Activated naive CD4-positive, alpha-beta T cell treated with anti-CD3 and anti-CD28 coated beads for 36 hours (primary cell): Measurements from ENCODE around the gene PCSK5. TPM values are rescaled to one million over a fixed set of nuclear protein-coding genes. Genes with fewer than 3 reads are reported as not detected.

Source experiments
- CTCF ChIA-PET: fragments of 350-600 bp; sonication (Branson Sonifier 250); formaldehyde crosslinking; loops from one replicate; lab custom pipeline; 2021; ENCODE audit warnings: antibody characterized with exemption; lab: Charles Lee
- DNase-seq: peaks from one replicate; pipeline ENCODE4 v3.0.0-alpha.2; 2020
- H3K27ac Mint-ChIP-seq: one replicate; pipeline ENCODE4 v1.8.0; 2021; ENCODE audit warnings: mild to moderate bottlenecking, mixed read lengths
- H3K27me3 Mint-ChIP-seq: one replicate; pipeline ENCODE4 v1.8.0; 2021; ENCODE audit warnings: low read depth, mixed read lengths
- H3K36me3 Mint-ChIP-seq: one replicate; pipeline ENCODE4 v1.8.0; 2021; ENCODE audit warnings: low read depth, mixed read lengths
- H3K4me1 Mint-ChIP-seq: one replicate; pipeline ENCODE4 v1.8.0; 2021; ENCODE audit warnings: low read depth, mixed read lengths
- H3K4me3 Mint-ChIP-seq: one replicate; pipeline ENCODE4 v1.8.0; 2021; ENCODE audit warnings: mild to moderate bottlenecking, moderate library complexity, mixed read lengths
- H3K9me3 Mint-ChIP-seq: one replicate; pipeline ENCODE4 v1.8.0; 2021; ENCODE audit warnings: mixed read lengths
- intact Hi-C: fragments of 100-400 bp; cut with micrococcal nuclease; formaldehyde crosslinking; loops from one replicate; pipeline ENCODE4 v1.15.1; 2023
- total RNA-seq, 2 experiments: library from RNA; stranded (reverse); gene quantifications; one replicate each; pipeline ENCODE4 v1.2.3, GENCODE V29; 2021

The PCSK5 gene
- total RNA-seq, 2 experiments from 2014 or later: 5.7 to 6.0 TPM

DNA sequence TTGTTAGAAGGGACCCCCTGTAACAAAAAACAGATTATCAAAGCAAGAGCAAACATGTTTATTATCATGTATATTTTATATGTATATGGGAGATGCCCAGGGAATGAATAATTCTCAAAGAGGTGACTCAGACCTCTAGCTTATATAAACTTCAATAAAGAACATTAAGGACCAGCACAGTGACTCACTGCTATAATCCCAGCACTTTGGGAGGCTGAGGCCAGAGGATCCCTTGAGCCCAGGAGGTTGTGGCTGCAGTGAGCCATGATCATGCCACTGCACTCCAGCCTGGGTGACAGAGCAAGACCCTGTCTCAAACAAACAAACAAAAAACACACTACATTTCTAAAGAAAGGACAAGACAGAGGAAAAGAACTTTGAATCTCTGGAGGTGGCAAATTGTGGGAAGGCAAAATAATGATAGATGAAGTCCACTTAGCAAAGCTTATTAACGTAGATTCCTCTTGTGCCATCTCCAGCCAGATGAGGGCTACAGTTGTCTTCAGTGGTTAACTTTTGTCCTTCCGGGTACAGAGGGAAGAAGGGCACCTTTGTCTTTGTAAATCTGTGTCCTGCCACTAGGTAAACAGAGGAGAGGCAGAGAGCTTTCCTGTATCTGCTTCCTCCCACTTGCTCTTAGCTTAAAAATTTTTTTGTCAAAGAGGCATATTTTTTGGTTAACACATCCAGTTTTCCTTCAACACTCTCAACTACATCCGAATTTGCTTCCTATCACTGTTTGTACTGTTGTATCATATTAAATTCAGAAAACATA is 511.3 kb downstream of the PCSK5 start:
- no peaks in the 10 kb centered on the region for H3K9me3 Mint-ChIP-seq
- H3K27ac Mint-ChIP-seq: no peak overlapping the region
- no peak for DNase-seq
- H3K4me1 Mint-ChIP-seq: peaks cover 10% of the 10 kb centered on the region
- no peaks in the 10 kb centered on the region for H3K27me3 Mint-ChIP-seq
- CTCF ChIA-PET: interaction anchor here (0.5 to 1.9 kb wide), 4 partner anchors 7 to 582 kb away, joined by 3 to 6 read pairs (median 5); partner anchors contain the start of gene RFK
- no peaks in the 10 kb centered on the region for H3K36me3 Mint-ChIP-seq
- intact Hi-C loops: loop anchor here (2.0 kb wide), 2 partner anchors 17 to 249 kb away; no protein-coding TSS in a partner anchor
- no peak overlapping the region for H3K4me3 Mint-ChIP-seq

DNA sequence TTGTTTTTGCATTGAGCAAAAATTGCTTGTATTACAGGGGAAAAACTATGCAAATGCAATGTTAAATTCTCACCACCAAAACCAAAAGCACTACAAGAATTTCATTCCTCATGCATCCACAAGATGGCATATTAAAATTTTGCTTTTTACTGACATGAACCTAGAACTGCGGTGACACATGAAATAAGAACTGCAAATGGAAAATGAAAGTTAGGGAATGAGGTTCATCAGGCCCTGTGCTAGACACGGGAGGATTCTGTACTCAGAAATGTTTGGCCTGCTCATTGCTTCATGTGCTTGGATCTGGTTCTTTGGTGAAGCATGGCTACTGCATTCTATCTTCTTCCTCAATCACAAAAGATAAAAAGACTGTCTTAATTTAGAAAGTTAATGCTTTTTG is 512.9 kb downstream of the PCSK5 start:
- intact Hi-C loops: loop anchor here (1.0 to 2.0 kb wide), 7 partner anchors 9 to 301 kb away; partner anchors contain the start of gene RFK
- no peaks in the 10 kb centered on the region for H3K36me3 Mint-ChIP-seq

DNA sequence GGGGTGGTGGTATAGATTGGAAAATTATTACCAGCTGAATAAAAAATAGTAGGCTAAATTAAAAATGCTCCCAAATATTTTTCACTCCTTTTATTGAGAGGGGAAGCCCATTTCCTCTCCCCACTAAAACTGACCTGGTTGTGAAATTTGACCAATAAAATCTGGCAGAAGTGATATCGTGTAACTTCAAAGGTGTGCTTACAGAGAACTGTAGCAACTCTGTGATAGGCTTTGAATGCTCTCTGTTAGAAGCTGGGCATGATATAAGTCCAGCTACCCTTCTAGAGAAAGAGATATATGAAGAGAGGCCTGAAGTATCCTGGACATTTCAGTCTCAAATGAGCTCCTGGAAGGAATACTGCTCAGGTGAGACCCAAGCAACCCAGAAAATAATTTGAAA is 513.9 kb downstream of the PCSK5 start:
- Mint-ChIP-seq H3K27ac (no peak overlapping the region), H3K4me1 (peaks cover 10% of the 10 kb centered on the region), H3K9me3 (no peaks in the 10 kb centered on the region), H3K36me3 (no peaks in the 10 kb centered on the region), H3K27me3 (no peaks in the 10 kb centered on the region), H3K4me3 (no peak overlapping the region)
- CTCF ChIA-PET: interaction anchor here (0.6 to 1.7 kb wide), 11 partner anchors 8 to 300 kb away, joined by 3 to 9 read pairs (median 3); no protein-coding TSS in a partner anchor
- intact Hi-C loops: no loop called here
- no peak for DNase-seq

More for the DNA sequence above, 512.9 kb downstream of the PCSK5 start:
- no peaks in the 10 kb centered on the region for H3K27me3 Mint-ChIP-seq
- peaks cover 10% of the 10 kb centered on the region for H3K4me1 Mint-ChIP-seq
- no peaks in the 10 kb centered on the region for H3K9me3 Mint-ChIP-seq
- H3K4me3 Mint-ChIP-seq: peak overlapping the region; percentile 0
- DNase-seq: peak; percentile 34
- CTCF ChIA-PET: interaction anchor here (1.3 kb wide), 1 partner anchor 9 kb away, joined by 6 read pairs; the partner anchor contains the start of gene RFK
- H3K27ac Mint-ChIP-seq: no peak overlapping the region

DNA sequence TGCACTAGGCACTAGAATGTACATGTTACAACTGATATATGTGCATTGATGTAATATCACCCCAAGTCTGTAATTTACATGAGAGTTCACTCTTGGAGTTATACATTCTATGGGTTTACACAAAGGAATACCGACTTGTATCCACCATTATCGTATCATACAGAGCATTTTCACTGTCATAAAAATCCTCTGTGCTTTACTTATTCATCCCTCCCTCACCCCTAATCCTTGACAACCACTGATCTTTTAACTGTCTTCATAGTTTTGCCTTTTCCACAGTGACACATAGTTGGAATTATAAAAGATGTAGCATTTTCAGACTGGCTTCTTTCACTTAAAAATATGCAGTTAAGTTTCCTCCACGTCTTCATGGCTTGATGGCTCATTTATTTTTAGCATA is 514.9 kb downstream of the PCSK5 start:
- no peaks in the 10 kb centered on the region for H3K36me3 Mint-ChIP-seq
- peaks cover 10% of the 10 kb centered on the region for H3K4me1 Mint-ChIP-seq
- H3K9me3 Mint-ChIP-seq: no peaks in the 10 kb centered on the region
- intact Hi-C loops: no loop called here
- no peak for DNase-seq
- H3K4me3 Mint-ChIP-seq: no peak overlapping the region
- H3K27me3 Mint-ChIP-seq: no peaks in the 10 kb centered on the region
- CTCF ChIA-PET: interaction anchor here (1.1 to 1.7 kb wide), 5 partner anchors 8 to 40 kb away, joined by 3 to 9 read pairs (median 4); no protein-coding TSS in a partner anchor
- no peak overlapping the region for H3K27ac Mint-ChIP-seq

DNA sequence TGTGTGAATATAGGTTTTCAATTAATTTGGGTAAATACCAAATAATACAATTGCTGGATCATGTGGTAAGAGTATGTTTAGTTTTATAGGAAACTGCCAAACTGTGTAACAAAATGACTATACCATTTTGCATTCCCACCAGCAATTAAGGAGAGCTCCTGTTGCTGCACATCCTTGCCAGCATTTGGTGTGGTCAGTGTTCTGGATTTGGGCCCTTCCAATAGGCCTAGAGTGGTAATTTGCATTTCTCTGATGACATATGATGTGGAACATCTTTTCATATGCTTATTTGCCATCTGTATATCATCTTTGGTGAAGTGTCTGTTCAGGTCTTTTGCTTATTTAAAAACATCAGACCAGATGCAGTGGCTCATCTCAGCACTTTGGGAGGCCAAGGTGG is 515.4 kb downstream of the PCSK5 start:
- no peak for DNase-seq
- no peaks in the 10 kb centered on the region for H3K36me3 Mint-ChIP-seq
- no peaks in the 10 kb centered on the region for H3K9me3 Mint-ChIP-seq
- no peak overlapping the region for H3K4me3 Mint-ChIP-seq
- peaks cover 10% of the 10 kb centered on the region for H3K4me1 Mint-ChIP-seq
- H3K27ac Mint-ChIP-seq: no peak overlapping the region
- intact Hi-C loops: no loop called here
- no peaks in the 10 kb centered on the region for H3K27me3 Mint-ChIP-seq
- CTCF ChIA-PET: interaction anchor here (1.2 to 1.4 kb wide), 2 partner anchors 11 to 35 kb away, joined by 4 read pairs; no protein-coding TSS in a partner anchor
